Effector CD8-positive, alpha-beta T cell (primary cell): ENCODE results near the gene NAB1.

Experiments
- DNase-seq: peaks from one replicate; lab custom pipeline; 2025; lab: John Stamatoyannopoulos, UW

NAB1 gene

DNA sequence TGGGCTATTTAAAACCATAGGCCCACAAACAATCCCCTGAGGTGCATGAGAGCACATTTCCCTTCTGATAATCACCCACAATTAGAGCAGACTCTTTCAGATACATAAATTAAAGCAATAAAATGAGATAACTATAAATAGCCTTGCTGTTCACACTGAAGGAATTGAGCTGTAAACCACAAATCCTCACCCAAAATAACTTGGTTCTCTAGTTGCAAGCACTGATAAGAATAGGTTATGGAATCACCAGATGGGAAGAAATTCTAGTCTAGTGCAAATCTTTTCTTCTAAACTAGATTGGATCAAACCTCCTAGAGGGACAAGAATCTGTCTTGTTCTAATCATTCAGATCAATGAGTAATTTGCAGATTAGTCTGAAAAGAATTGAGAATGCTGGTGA lies 64.6 kb downstream of the NAB1 start:
- no peak for DNase-seq

- no peak for DNase-seq
Observed at GRCh38 chr2:190714958-190715357, 66.1 kb downstream of the NAB1 start.

GRCh38 chr2:190716176-190716807 lies 67.4 kb downstream of the NAB1 start:
- no peak for DNase-seq

DNA sequence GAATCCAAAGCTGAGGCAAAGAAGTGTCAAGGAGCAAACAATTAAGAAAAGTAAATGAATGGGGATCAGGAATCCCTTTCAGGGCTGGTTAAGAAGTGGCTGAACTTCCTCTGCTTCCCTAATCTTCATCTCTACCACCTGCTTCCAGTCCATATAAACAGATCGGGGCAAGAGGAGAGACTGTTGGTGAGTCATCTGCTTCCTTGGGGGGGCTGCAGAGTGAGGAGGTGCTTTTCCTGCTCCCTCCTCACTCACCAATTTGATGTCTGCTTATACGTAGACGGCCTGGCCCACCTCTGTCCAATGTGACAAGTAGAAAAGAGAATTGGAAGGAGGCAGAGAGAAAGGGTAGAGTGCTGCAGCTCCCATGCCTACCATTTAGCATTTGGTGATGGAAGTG lies 68.4 kb downstream of the NAB1 start:
- no peak for DNase-seq

DNA sequence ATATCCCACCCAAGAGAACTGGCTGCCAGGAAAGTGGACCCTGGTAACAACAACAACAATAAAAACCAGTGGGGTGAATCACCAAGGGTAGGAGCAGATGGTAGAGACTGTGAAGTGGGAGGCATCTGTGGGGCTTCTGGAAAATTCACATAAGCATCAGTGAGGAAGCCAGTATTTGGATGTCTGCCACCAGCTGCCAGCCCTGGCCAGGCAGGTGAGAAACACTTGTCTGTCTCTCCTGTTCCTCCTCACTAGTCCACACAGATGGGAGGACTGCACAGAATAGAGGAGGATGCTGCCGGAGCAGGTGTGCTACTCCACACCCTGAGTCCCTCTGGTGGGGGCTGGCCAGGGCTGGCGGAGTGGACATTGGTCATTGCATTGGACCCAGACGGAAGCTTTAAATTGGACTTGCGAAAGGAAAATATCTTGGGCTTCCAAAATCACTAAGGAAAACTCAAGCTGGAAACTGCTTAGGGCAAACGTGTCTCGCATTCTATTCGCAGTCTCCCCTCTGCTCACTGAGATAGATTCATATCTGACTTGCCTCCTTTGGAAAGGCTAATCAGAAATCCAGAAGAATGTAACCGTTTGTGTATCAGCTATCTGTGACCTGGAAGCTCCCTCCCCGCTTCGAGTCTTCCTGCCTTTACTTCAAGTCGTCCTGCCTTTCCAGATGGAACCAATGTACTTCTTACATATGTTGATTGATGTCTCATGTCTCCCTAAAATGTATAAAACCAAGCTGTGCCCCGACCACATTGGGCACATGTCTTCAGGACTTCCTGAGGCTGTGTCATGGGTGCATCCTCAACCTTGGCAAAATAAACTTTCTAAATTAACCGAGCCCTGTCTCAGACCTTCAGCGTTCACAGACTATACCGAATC lies 69.1 kb downstream of the NAB1 start:
- DNase-seq = no peak

DNA sequence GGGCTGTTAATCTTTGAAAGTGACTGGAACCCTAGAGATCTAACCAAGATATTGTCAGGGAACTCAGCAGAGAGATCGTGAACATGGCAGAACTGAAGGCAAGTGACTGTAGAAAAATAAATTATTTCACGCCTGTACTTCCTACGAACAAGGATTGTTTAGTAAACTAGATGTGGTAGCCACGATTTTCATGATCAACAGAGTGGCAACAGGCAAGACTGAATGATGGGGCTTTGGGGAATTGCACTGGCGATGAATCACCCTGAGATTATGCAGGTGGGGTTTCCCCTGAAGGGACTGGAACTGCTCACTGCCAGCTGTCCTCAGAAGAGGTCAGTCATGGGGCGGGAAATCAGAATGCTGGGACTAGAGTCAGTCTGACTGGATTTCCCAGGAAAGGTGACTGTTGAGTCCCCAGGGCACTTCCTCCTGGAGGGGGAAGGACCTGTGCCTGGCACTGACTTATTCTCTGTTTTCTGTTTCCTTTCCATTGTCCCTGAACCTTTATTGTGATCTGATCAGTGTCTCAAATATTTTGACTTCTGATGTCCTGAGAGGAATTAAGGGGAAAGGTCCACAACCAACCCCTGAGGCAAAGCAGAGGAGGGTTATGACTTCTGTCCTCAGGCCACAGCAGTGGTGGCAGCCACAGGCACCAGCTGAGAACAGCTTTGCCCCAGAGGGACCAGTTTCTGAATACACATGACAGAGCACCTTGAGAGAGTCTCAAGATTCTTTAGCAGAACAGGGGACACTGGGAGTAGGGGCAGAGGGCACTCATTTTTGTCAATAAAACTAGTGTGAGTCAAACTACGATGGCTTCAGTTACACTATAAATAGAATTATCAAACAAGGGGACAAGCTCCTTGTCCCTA lies 70.0 kb downstream of the NAB1 start:
- DNase-seq = no peak

DNA sequence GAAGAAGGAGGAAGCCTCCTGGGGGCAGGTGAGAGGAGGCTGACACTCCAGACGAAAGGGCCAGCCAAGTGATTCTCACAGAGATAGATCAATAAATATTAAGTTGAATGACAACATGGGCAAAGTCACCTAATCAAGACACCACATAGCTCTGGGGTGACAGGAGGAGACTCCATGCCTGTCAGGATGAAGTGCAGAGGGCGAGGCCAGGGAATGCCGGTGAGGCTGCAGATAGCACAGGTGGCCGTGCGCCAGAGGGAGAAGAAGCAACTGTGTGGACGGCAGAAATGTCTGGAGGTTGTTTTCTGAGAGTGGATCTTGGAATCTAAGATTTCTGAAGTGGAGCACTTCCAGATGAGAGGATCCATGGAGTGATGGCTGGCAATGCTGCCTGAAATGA lies 71.4 kb downstream of the NAB1 start:
- DNase-seq = no peak

GRCh38 chr2:190720691-190721090 lies 71.8 kb downstream of the NAB1 start:
- no peak for DNase-seq

DNA sequence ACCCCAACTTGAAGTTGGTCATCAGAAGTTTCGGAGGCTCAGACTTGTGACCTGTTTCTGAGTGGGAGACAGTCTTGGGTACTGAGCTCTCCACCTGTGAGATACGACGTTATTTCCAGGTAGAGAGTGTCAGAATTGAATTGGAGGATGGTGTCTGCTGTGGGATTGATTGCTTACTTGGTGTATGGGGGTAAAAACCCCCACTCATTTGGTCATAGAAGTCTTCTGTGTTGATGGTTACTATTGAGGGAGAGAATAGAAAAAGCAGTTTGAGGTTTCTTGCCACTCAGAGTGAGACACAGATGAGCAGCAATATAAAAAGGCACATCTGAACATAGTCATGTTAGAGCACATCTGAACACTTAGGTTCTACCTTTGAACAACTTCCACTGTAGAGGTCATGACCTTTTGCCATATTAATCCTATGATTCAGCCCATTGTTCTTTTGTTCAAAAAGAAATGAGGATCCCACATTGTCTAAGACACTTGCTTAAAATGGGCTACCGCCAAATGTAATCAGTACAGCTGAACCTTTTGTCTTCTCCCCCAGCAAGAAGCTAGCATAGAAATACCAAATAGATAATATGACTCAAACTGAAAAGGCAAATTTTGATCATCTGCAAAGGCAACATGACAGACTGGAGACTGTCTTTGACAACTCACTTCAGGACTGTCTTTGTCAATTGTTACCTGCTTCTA lies 73.3 kb downstream of the NAB1 start:
- no peak for DNase-seq

DNA sequence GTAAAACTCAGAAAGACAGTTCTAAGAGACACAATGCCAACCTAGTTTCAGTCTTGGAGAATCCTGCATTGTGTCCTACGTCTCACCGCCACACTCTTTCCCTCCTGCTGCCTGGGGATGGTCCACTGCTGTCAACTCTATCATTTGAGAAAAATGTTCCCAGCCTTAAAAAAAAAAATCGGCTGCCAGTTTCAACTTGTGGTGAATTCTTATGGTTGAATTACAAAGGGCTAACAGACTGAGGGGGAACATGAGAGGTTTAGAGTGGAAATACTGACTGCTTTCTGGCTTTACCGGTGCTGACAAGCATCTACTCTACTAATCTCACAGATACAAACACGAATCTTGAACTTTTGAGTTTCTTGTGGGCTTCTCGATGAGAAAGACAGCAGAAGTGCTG lies 74.0 kb downstream of the NAB1 start:
- no peak for DNase-seq

- no peak for DNase-seq
Observed at GRCh38 chr2:190723397-190724090, 74.7 kb downstream of the NAB1 start.

DNA sequence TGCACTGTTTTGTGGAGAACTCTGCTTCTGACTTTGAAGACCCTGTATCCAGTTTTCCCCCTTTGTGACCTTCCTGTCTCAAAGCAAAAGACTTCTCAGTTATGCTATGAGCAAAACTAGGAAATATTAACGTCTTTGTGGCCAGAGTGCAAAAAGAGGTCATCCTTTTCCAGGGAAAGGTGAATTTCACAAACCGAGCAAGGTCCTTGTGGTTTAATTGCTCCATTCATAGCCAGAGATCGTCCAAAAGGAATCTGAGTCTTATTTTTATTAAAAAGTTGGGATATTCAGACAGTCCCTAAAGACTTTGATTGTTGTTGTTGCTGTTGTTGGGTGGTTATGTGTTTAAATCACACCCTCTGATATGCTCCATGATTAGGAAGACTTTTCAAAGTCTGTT lies 77.4 kb downstream of the NAB1 start:
- DNase-seq = no peak

GRCh38 chr2:190736355-190736754 lies 87.5 kb downstream of the NAB1 start:
- DNase-seq = no peak

- no peak for DNase-seq
Observed at GRCh38 chr2:190740449-190740848, 91.6 kb downstream of the NAB1 start.
